GM21367 (cell line): ENCODE results near the gene TAS2R43.
"Not testable (repeated sequence)": the region's sequence is repeated elsewhere in the genome, so short reads cannot be mapped to it uniquely, and the experiment has no call there.

Source experiments
- ATAC-seq: cut with Tn5 transposase; IDR thresholded peaks from one replicate; pipeline ENCODE4 v1.9.1; 2021; ENCODE audit not compliant: unreplicated experiment

Gene TAS2R43

GRCh38 chr12:11092128-11092527, at the start of gene TAS2R43:
Gene TAS2R43, minus strand, starts transcription at chr12:11092313. Its CDS starts 84 bp downstream, at chr12:11092229.
- no peak for ATAC-seq

- no peak for ATAC-seq
These were observed 44.0 kb upstream of the TAS2R43 start for GRCh38 chr12:11136075-11136474.

- no peak for ATAC-seq
These were observed 42.2 kb upstream of the TAS2R43 start, which contains the start of gene TAS2R30 for GRCh38 chr12:11134305-11134704. Gene TAS2R30, minus strand, starts transcription at chr12:11134644. Its CDS starts 400 bp downstream, at chr12:11134244.

- no peak for ATAC-seq
These were observed 41.7 kb upstream of the TAS2R43 start for GRCh38 chr12:11133816-11134215.

- ATAC-seq = no peak
These were observed 41.0 kb upstream of the TAS2R43 start for GRCh38 chr12:11133162-11133561.

- ATAC-seq = no peak
These were observed 38.9 kb upstream of the TAS2R43 start for GRCh38 chr12:11130999-11131398.

GRCh38 chr12:11130382-11130781, 38.3 kb upstream of the TAS2R43 start:
- no peak for ATAC-seq

- not testable (repeated sequence) for ATAC-seq
These were observed 22.0 kb upstream of the TAS2R43 start for GRCh38 chr12:11114130-11114529.

GRCh38 chr12:11111213-11111612, 19.1 kb upstream of the TAS2R43 start:
- not testable (repeated sequence) for ATAC-seq

GRCh38 chr12:11108862-11109261, 16.7 kb upstream of the TAS2R43 start:
- ATAC-seq = no peak

GRCh38 chr12:11107719-11108118, 15.6 kb upstream of the TAS2R43 start:
- ATAC-seq = no peak

- no peak for ATAC-seq
These were observed 14.2 kb upstream of the TAS2R43 start for GRCh38 chr12:11106288-11106687.

GRCh38 chr12:11105546-11105945, 13.4 kb upstream of the TAS2R43 start:
- no peak for ATAC-seq

GRCh38 chr12:11094910-11095309, 2.8 kb upstream of the TAS2R43 start:
- ATAC-seq = not testable (repeated sequence)

- ATAC-seq = no peak
These were observed 2.9 kb downstream of the TAS2R43 start for GRCh38 chr12:11089246-11089645.

GRCh38 chr12:11085419-11085818, 6.7 kb downstream of the TAS2R43 start:
- no peak for ATAC-seq

GRCh38 chr12:11081987-11082386, 10.1 kb downstream of the TAS2R43 start:
- ATAC-seq = no peak

GRCh38 chr12:11078246-11078645, 13.9 kb downstream of the TAS2R43 start:
- no peak for ATAC-seq

- ATAC-seq = no peak
These were observed 16.5 kb downstream of the TAS2R43 start for GRCh38 chr12:11075642-11076041.

GRCh38 chr12:11071414-11071813, 20.7 kb downstream of the TAS2R43 start:
- ATAC-seq = no peak

- no peak for ATAC-seq
These were observed 21.1 kb downstream of the TAS2R43 start for GRCh38 chr12:11070999-11071398.

- no peak for ATAC-seq
These were observed 22.2 kb downstream of the TAS2R43 start for GRCh38 chr12:11069854-11070365.

- ATAC-seq = no peak
These were observed 24.6 kb downstream of the TAS2R43 start for GRCh38 chr12:11067514-11067913.
